ENCODE measurements around the gene ASAP2.

DNA sequence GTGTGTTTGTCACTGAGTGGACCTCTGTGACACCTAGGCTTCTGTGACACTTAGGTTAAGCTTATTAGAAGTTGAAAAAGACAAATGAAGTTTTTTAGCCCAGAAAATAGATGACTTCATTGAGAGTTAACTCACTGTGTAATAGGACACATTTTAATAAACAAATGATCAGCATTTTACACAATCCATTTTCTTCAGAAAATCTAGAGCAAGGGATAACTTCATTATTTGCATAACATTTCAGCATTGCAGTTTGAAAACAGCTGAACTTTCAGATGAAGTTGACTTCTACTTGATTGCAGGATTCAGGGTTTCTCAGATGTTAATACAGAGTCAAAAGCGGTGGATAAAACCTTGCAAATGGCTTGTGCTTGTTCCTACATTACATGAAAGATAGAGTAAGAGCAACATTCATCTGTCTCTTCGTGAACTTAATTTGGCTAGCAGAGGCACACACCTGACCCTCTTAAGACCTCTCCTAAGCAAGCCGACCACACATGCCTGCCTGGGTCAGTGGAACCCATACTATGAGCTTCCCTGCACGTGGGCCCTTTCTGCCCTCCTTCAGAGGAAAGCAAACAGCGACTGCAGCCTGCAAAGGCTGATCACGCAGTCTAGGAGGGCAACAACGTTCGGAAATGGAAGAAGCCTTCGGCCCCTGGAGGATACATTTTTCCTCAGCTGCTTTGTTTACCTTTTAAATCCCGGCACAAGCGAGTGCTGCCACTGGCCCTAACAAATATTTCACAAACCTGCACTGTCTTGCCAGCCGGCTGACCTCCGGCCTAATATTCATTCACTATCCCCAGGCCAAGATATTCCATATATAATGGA lies 200.1 kb downstream of the ASAP2 start:
- no peak for TF ChIP-seq CREB1 (CRISPR knock-in tag; IDR thresholded peaks at IDR 0.05)
- TF ChIP-seq, protein P1, sequence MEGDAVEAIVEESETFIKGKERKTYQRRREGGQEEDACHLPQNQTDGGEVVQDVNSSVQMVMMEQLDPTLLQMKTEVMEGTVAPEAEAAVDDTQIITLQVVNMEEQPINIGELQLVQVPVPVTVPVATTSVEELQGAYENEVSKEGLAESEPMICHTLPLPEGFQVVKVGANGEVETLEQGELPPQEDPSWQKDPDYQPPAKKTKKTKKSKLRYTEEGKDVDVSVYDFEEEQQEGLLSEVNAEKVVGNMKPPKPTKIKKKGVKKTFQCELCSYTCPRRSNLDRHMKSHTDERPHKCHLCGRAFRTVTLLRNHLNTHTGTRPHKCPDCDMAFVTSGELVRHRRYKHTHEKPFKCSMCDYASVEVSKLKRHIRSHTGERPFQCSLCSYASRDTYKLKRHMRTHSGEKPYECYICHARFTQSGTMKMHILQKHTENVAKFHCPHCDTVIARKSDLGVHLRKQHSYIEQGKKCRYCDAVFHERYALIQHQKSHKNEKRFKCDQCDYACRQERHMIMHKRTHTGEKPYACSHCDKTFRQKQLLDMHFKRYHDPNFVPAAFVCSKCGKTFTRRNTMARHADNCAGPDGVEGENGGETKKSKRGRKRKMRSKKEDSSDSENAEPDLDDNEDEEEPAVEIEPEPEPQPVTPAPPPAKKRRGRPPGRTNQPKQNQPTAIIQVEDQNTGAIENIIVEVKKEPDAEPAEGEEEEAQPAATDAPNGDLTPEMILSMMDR (IDR thresholded peaks at IDR 0.05), result no peak
- TF ChIP-seq SMAD3 (CRISPR knock-in tag; IDR thresholded peaks at IDR 0.05; ENCODE audit: borderline replicate concordance), result no peak
- no peak for TF ChIP-seq ZNF263 (CRISPR knock-in tag; IDR thresholded peaks at IDR 0.05; ENCODE audit: low read depth)

Measured in WTC11 (cell line).